CD4-positive, alpha-beta T cell treated with Interleukin-15 for 1 hour (primary cell): ENCODE measurements around the gene PNMA8C.
"Not testable (repeated sequence)": the region's sequence is repeated elsewhere in the genome, so short reads cannot be mapped to it uniquely, and the experiment has no call there.

Experiments
- DNase-seq: peaks from one replicate; pipeline ENCODE4 v3.0.0-alpha.2; 2020

PNMA8C gene

GRCh38 chr19:46447006-46447405 lies 18.3 kb upstream of the PNMA8C start:
- no peak for DNase-seq

- no peak for DNase-seq
Measured at GRCh38 chr19:46446021-46446420, 17.3 kb upstream of the PNMA8C start.

- DNase-seq: no peak
Measured at GRCh38 chr19:46442808-46443450, 14.2 kb upstream of the PNMA8C start.

- no peak for DNase-seq
Measured at GRCh38 chr19:46441866-46442265, 13.1 kb upstream of the PNMA8C start.

GRCh38 chr19:46435689-46436088 lies 7.0 kb upstream of the PNMA8C start:
- DNase-seq: not testable (repeated sequence)

GRCh38 chr19:46435009-46435408 lies 6.3 kb upstream of the PNMA8C start:
- no peak for DNase-seq

GRCh38 chr19:46433470-46433869 lies 4.7 kb upstream of the PNMA8C start:
- not testable (repeated sequence) for DNase-seq

GRCh38 chr19:46431824-46432223 lies 3.1 kb upstream of the PNMA8C start:
- DNase-seq: no peak

GRCh38 chr19:46429999-46430398 lies 1.3 kb upstream of the PNMA8C start:
- DNase-seq: no peak

- no peak for DNase-seq
Measured at GRCh38 chr19:46427518-46428045, 1.2 kb downstream of the PNMA8C start.

- DNase-seq: peak; percentile 42
Measured at GRCh38 chr19:46426506-46427162, 2.1 kb downstream of the PNMA8C start.

GRCh38 chr19:46426035-46426505 lies 2.7 kb downstream of the PNMA8C start:
- no peak for DNase-seq

- DNase-seq: no peak
Measured at GRCh38 chr19:46423188-46423587, 5.5 kb downstream of the PNMA8C start.

- DNase-seq: no peak
Measured at GRCh38 chr19:46422344-46422743, 6.4 kb downstream of the PNMA8C start.

GRCh38 chr19:46420056-46420455 lies 8.7 kb downstream of the PNMA8C start:
- no peak for DNase-seq

- not testable (repeated sequence) for DNase-seq
Measured at GRCh38 chr19:46415804-46416709, 12.7 kb downstream of the PNMA8C start.

- not testable (repeated sequence) for DNase-seq
Measured at GRCh38 chr19:46414899-46415298, 13.8 kb downstream of the PNMA8C start.

GRCh38 chr19:46413262-46414031 lies 15.3 kb downstream of the PNMA8C start, which contains the start of gene CCDC8:
Gene CCDC8 (minus strand): TSS chr19:46413564. CDS start chr19:46412810, 754 bp downstream.
- DNase-seq: no peak

- DNase-seq: no peak
Measured at GRCh38 chr19:46412650-46413261, 16.0 kb downstream of the PNMA8C start.

- DNase-seq: no peak
Measured at GRCh38 chr19:46411925-46412649, 16.6 kb downstream of the PNMA8C start.
